Fibroblast of mammary gland (primary cell): ENCODE measurements around the gene PAPSS2.
"Not testable (repeated sequence)": the region's sequence is repeated elsewhere in the genome, so short reads cannot be mapped to it uniquely, and the experiment has no call there.

ENCODE experiments used
- DNase-seq: peaks from one replicate; pipeline ENCODE4 v3.0.0-alpha.2; 2010; ENCODE audit warnings: low read depth
- H3K4me3 ChIP-seq: 2 replicates; pipeline ENCODE4 v1.5.1; 2011; ENCODE audit warnings: low read depth, mild to moderate bottlenecking, low read length, moderate library complexity; ENCODE audit not compliant: control insufficient read depth
- CTCF ChIP-seq: conservative IDR thresholded peaks from 2 replicates; pipeline ENCODE4 v1.5.1; 2011; ENCODE audit warnings: low read depth, low read length, inconsistent platforms; ENCODE audit not compliant: control insufficient read depth, insufficient read depth

Gene PAPSS2

DNA sequence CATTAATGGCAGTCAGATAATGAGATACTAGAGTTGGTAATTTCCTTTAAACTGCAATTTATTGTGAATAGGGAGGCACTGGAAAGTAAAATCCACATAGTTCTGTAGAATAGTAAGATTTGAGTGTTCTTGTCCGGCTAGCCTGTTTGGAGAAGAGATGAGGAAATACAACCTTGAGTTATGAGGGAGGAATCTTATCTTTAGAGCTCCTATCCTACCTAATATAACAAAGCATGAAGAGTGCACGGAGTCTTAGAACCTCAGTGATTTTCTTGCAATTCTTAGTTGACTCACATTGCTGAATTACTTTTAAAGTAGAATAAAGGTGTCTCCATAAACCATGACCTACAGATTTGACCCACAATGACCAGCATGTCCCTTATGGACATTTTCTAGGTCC is 84.9 kb downstream of the PAPSS2 start:
- TF ChIP-seq CTCF: no peak
- DNase-seq: no peak
- no peak overlapping the region for H3K4me3 ChIP-seq

- no peak for TF ChIP-seq CTCF
- DNase-seq: no peak
- H3K4me3 ChIP-seq: no peak overlapping the region
These were observed 87.2 kb downstream of the PAPSS2 start for GRCh38 chr10:87746911-87747310.

DNA sequence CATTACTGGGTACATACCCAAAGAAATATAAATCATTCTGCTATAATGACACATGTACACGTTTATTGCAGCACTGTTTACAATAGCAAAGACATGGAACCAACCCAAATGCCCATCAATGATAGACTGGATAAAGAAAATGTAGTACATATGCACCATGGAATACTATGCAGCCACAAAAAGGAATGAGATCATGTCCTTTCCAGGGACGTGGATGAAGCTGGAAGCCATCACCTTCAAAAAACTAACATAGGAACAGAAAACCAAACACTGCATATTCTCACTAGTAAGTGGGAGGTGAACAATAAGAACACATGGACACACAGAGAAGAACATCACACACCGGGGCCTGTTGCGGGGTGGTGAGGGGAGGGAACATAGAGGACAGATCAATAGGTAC is 88.6 kb downstream of the PAPSS2 start:
- DNase-seq, H3K4me3 ChIP-seq: not testable (repeated sequence)

- TF ChIP-seq CTCF: no peak
- peak; percentile 95 for DNase-seq
- H3K4me3 ChIP-seq: no peak overlapping the region
These were observed 90.5 kb downstream of the PAPSS2 start for GRCh38 chr10:87750001-87750671.

DNA sequence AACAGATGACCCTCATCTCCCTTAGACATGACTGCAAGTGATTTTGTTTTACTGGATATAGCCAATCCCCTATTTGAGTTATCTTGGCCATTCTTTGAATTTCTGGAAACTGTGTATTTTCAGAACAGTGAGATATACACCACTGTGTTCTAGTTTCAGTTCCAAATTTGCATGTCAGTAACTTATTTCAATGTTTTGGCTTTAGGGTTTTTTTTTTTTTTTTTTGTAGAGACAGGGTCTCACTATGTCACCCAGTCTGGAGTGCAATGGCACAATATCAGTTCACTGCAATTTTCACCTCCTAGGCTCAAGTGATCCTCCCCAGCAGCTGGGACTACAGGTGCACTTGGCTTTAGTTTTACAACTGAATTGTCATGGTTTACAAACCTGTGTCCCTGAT is 91.1 kb downstream of the PAPSS2 start:
- no peak for TF ChIP-seq CTCF
- DNase-seq: no peak
- H3K4me3 ChIP-seq: no peak overlapping the region

DNA sequence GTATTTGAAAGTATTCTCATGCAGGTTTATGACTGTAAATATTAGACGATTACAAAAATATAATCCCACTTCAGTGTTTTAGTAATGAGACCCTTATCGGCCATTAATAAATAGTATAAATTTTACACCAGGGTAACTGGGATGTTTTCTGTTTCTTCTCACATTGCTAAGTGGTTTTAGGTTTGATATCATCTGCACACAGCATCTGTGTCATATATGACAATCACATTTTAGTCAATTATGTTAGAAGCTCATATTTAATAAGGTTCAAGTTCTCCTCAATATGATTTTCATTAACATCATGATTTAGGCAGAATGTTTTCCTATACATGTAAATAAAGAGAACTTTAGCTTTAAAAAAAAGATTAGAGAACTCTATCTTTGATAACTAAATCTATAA is 91.6 kb downstream of the PAPSS2 start:
- no peak for TF ChIP-seq CTCF
- DNase-seq: no peak
- no peak overlapping the region for H3K4me3 ChIP-seq

DNA sequence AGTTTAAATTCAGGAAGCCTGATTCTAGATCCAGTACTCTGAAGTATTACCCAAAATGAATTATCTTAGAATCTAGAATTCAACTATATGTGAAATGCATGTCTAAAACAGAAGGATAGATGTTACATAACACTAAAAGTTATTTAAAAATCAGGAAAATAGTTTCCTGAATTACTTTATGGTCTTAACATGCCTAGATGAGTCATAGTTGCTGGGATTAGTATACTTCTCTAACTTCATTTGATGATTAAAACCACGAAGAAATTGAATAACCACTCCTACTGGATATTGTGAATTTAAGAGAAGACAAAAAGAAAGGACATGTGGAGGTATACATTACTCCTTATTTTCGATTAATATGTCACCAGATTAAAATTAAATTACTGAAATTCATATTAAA is 92.9 kb downstream of the PAPSS2 start:
- peak; percentile 75 for DNase-seq
- H3K4me3 ChIP-seq: no peak overlapping the region
- TF ChIP-seq CTCF: no peak
